Stimulated activated CD8-positive, alpha-beta memory T cell treated with anti-CD3 and anti-CD28 coated beads, Interleukin-7, amount 100 ng/mL, for 24 hours (primary cell): ENCODE data around the gene KCNIP3.
"Not testable (repeated sequence)": the region's sequence is repeated elsewhere in the genome, so short reads cannot be mapped to it uniquely, and the experiment has no call there.

Source experiments
- DNase-seq: peaks from one replicate; pipeline ENCODE4 v3.0.0-alpha.2; 2020; ENCODE audit warnings: low read depth

Gene KCNIP3

DNA sequence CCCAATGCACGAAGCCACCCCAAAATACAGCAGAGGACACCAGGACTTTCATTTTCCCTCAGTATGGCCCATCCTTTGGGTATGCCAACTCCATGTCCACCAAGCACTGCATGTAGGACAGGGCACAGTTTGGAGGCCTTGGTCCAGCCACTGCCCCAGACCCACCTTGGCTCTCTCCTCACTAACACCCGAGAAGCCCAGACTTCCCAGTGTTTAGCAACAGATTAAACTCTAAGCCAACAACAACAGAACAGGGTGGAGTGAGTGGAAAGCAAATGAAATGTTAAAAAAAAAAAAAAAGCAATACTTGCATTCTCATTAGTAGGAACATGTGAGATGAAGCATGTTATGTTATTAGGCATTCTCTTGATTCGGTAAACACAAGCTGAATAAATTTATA lies 118.0 kb downstream of the KCNIP3 start:
- not testable (repeated sequence) for DNase-seq

GRCh38 chr2:95415561-95415960 lies 118.4 kb downstream of the KCNIP3 start:
- DNase-seq = not testable (repeated sequence)

GRCh38 chr2:95427196-95427867 lies 130.2 kb downstream of the KCNIP3 start:
- DNase-seq = not testable (repeated sequence)

GRCh38 chr2:95429748-95430467 lies 132.8 kb downstream of the KCNIP3 start:
- not testable (repeated sequence) for DNase-seq

- DNase-seq = not testable (repeated sequence)
These were observed 136.2 kb downstream of the KCNIP3 start for GRCh38 chr2:95433373-95433772.

GRCh38 chr2:95433973-95434372 lies 136.8 kb downstream of the KCNIP3 start:
- DNase-seq = not testable (repeated sequence)

DNA sequence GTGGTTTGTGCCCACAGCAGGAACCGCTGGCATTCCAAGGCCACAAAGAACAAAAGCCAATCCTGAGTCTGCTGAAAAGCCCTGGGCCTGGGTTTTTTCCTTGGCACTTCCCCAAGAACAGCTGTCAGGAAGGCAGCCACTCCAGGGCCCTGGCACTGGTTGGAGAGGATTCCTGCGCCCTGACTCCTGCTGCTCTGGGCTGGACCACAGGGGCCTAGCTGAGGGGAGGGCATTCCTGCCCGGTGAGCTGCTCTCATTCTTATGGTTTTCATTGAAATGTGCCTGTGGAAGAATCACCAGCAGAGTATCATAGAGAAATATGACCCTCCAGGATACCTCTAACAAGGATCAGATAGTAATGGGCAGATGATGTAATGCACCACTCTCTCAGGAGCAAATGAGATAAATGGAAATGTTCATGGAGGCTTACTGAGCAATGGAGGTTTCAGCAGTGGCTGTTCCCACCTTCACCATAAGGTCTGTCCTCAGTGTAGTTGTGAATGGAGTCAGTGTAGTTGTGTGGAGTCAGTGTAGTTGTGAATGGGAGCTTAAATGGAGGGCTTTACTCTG lies 137.4 kb downstream of the KCNIP3 start:
- DNase-seq = not testable (repeated sequence)

GRCh38 chr2:95435162-95435871 lies 138.2 kb downstream of the KCNIP3 start:
- DNase-seq = not testable (repeated sequence)
